Right lobe of liver (tissue), 4 donors: Measurements from ENCODE around the gene COL25A1.

Experiments used
- POLR2A ChIP-seq: fragments of 450-650 bp; IDR thresholded peaks from one replicate; pipeline ENCODE4 v1.6.1; 2017; ENCODE audit warnings: antibody characterized with exemption, mild to moderate bottlenecking
- TF ChIP-seq, protein P1 (sequence below), 4 donors: fragments of 200-600 bp in 3 of 4; fragments of 450-650 bp in 1 of 4; IDR thresholded peaks; one replicate each; pipeline versions ENCODE4 v1.5.1 to v1.8.0; 2016 to 2022; ENCODE audit warnings: antibody characterized with exemption in 4 of 4, mild to moderate bottlenecking in 2 of 4
- donor health status: DM: no; HTN: no; CAD: no.
- donor health status: DM: no; HTN: no; CAD: no.
- donor health status: DM: no; HTN: yes; CAD: no.

DNA sequence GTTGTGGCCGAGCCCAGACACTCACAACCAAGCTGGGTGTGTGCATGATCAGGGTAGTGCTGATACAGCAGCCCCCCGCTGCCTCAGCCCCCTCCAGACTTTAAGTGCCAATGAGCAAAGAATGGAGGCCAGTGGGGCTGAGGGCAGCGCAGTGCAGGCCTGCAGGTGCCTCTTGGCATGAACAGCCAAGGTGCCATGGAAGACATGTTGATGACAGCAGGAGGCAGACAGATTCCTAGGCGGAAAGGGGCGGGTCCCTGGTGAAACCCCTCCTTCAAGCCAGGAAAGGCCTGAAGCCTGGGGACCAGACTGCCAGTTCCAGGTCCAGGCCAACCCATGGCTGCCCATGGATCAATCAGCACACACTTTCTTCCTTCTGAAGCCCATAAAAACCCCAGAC is 286.3 kb downstream of the COL25A1 start:
- TF ChIP-seq, protein P1, sequence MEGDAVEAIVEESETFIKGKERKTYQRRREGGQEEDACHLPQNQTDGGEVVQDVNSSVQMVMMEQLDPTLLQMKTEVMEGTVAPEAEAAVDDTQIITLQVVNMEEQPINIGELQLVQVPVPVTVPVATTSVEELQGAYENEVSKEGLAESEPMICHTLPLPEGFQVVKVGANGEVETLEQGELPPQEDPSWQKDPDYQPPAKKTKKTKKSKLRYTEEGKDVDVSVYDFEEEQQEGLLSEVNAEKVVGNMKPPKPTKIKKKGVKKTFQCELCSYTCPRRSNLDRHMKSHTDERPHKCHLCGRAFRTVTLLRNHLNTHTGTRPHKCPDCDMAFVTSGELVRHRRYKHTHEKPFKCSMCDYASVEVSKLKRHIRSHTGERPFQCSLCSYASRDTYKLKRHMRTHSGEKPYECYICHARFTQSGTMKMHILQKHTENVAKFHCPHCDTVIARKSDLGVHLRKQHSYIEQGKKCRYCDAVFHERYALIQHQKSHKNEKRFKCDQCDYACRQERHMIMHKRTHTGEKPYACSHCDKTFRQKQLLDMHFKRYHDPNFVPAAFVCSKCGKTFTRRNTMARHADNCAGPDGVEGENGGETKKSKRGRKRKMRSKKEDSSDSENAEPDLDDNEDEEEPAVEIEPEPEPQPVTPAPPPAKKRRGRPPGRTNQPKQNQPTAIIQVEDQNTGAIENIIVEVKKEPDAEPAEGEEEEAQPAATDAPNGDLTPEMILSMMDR (IDR thresholded peaks at IDR 0.05): no peak
- no peak for TF ChIP-seq POLR2A
